Activated CD4-positive, alpha-beta T cell treated with anti-CD3 and anti-CD28 coated beads, Interleukin-2, Interleukin-6, amounts not matched to agents 100 ng/mL and 50 ng/mL, durations not matched to agents 16 hours and 8 hours (primary cell): Measurements from ENCODE around the gene OR10K1.
"Not testable (repeated sequence)": the region's sequence is repeated elsewhere in the genome, so short reads cannot be mapped to it uniquely, and the experiment has no call there.

ENCODE experiments used
- DNase-seq: peaks from one replicate; pipeline ENCODE4 v3.0.0-alpha.2; 2020

The OR10K1 gene, protein sequence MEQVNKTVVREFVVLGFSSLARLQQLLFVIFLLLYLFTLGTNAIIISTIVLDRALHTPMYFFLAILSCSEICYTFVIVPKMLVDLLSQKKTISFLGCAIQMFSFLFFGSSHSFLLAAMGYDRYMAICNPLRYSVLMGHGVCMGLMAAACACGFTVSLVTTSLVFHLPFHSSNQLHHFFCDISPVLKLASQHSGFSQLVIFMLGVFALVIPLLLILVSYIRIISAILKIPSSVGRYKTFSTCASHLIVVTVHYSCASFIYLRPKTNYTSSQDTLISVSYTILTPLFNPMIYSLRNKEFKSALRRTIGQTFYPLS

DNA sequence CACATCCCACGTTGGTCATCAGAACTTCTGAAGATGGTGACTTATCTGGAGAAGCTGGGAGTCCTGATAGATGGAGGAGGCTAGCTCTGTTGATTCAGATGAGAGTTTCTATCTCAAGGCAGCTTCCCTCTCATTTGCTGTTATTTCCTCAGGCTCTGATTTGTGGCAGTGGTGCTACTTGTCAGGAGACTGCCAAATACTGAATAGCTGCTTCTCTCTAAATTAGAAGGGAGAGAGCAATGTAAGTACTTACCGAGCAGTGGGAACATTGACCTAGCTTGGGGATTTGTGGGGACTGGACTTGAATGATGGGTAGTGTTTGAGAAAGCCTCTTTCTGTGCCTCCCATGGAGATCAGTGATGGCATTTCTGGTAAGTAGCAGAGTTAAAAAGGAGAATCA, at the start of gene OR10K1:
TSS of gene OR10K1 (plus strand) at position 301 of the 400 bp plus-strand sequence. CDS start 3,728 bp downstream, outside the sequence.
- no peak for DNase-seq

DNA sequence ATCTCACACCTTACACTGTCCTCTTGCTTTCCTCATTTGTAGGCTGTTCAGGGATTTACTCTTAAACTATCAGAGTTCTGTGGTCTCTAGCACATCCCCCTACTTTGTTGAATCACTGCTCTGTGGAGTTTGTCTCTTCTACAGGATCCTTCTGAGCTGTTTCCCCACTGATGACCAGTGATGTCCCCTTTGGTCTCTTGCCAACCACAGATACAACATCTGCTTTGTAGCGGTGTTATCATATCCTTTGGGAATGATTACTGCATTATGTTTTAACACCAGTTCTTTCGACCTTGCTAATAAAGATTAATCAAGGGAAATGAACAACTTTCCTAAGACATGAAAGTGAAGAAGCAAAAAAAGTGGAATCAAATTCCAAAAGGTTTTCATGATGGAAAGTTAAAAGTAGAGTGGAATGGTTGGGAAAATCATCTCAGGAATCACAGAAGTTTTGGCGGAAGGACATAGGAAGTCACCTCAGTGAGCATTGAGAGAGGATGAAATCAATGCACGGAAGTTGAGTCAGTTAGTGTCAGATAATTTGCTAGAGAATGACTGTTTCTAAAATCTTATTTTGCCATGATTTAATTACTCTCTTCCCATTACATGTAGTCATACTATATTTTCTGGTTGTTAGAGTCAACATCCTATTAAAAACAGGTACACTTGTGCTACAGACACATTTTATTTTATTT, 46.8 kb upstream of the OR10K1 start:
- no peak for DNase-seq

DNA sequence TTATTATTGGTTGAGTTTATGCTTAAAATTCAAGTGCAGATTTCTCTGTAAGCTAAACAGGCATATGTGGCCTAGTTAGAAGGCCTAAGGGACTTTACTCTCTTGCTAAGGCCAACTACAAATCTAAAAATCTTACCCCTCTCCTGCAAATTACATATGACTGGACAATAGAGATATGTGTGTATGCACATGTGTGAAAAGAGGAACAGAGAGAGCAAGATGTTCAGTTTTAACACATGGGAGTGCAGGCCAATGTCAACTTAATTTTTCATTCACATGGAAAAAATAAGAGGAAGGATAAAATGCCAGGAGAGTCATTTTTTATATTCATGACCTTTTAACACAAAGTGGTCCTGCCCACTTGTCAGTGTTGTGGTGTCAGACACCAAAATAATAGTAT, 44.0 kb upstream of the OR10K1 start:
- DNase-seq: no peak

DNA sequence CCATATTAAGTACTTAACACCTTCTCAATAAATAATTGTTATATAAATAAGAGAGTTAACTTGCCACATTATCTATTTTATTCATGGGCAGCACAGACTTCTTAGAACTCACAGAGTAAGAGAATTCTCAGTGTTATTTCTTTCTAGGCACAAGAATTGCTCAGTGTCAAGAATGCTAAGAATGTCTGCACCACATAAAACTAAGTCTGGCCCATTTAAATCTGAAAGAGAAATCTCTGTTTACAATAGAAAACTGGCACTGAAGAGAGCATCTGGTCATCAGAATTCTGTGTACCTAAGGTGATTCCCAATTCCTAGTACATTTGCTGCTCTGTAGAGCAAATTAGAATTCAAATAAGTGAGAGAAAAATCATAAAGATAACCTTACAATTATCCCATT, 39.4 kb upstream of the OR10K1 start:
- no peak for DNase-seq

DNA sequence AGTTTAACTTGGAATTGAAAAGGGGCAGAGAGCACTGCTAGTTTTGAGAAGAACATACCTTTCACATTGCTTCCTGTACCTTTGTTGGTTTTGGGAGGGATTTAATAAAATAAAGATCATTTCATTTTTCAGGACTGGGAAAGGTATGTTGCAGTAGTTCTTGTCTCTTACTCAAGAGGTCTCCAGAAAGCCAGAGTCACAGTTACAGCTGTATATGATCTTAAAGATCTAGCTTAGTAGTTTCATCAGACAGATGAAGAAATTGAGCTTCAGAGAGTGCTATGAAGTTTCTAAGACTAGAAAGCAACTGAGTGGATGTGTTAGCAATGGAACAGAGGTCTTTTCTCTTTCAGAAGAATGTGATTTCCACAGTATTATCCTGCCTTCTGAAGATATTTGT, 36.6 kb upstream of the OR10K1 start:
- DNase-seq: no peak

DNA sequence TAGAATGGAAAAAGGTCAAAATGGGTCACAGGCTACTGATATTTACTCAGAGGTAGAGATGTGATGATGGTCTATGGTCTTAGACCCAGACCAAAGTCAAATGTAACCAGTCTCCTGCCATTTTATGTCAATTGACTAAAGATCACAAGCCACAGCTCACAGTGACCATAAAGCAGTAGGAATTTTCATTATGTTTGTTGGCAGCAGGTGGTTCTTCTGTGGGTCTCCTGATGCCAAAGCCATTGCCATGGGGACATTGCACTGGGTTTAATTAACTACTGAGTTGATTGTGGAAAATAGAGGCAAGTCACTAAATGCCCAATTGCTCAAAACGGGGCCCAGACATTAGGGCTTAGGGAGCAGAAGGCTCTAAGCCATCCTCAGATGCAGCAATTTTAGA, 35.5 kb upstream of the OR10K1 start, which contains the start of gene OR10K2:
TSS of gene OR10K2 (minus strand) at position 101 of the 400 bp plus-strand sequence. CDS start 5,371 bp downstream, outside the sequence.
- no peak for DNase-seq

DNA sequence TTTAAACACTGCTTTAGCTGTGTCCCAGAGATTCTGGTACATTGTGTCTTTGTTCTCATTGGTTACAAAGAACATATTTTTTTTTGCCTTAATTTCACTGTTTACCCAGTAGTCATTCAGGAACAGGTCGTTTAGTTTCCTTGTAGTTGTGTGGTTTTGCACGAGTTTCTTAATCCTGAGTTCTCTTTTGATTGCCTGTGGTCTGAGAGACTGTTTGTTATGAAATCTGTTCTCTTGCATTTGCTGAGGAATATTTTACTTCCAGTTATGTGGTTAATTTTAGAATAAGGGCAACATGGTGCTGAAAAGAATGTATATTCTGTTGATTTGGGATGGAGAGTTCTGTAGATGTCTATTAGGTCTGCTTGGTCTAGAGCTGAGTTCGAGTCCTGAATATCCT, 31.5 kb upstream of the OR10K1 start:
- DNase-seq: not testable (repeated sequence)

DNA sequence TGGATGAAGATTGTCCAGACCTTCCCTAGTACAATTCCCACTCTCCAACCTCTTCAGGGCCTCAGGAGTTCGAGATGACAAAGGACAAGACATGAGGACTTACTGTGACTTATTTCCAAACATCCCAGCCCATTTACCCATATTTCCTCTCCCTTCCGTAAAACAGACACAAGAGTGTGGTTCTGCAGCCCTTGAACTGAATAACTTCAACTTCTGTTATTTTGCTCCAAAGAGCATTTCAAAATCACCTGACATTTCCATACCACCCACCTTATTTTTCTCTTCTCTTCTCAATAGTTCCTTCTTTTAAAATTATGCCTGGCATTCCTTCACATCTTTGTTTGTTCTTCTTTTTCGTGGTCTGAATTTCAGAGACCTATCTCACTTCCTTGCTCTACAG, 26.9 kb upstream of the OR10K1 start:
- DNase-seq: no peak

DNA sequence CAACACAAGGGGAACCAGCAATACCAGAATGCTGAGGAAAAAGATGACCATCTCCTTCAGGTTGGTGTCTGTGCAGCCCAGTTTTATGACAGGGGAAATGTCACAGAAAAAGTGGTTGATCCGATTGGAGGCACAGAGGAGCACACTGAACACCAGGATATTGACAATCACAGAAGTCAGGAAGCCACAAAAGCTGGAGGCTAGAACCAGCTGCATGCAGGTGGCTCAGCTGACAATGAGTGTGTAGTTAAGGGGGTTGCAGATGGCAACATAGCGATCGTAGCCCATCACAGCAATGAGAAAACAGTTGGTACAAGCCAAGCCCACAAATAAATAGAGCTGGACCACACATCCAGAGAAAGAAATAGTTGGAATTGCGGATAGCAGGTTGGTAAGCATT, 16.3 kb upstream of the OR10K1 start:
- DNase-seq: no peak

DNA sequence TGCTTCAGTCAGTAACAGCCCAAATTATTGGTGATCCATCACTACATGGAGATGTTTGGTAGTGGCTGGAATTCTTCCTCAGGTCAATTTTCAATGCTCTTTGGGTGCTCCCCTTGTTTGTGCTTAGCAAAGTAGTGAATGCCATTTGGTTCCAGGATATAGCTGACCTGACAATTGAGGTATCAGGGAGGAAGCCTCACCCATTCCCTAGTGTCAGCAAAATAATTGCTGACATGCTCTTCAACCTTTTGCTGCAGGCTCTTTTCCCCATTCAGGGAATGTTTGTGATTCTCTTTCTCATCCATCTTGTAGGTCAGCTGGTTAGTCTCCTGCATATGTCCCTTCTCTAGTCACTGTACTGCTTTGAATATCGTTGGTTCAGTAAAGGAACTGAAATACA, 7.1 kb upstream of the OR10K1 start:
- no peak for DNase-seq

DNA sequence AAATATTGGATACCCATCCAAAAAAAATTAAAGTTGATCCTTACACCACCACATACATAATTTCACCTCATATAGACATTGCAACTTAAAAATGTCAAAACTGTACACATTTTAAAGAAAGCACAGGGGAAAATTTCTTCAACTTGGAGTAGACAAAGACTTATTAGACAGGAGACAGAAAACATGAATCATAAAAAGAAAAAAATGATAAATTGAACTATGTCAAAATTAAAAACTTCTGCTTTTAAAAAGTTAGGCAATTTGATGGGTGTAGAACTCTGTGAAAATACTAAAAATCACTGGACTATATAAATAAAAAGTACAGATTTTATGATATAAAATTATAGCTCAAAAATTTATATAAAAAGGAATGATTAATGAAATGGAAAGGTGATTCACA, 4.4 kb upstream of the OR10K1 start:
- DNase-seq: no peak

DNA sequence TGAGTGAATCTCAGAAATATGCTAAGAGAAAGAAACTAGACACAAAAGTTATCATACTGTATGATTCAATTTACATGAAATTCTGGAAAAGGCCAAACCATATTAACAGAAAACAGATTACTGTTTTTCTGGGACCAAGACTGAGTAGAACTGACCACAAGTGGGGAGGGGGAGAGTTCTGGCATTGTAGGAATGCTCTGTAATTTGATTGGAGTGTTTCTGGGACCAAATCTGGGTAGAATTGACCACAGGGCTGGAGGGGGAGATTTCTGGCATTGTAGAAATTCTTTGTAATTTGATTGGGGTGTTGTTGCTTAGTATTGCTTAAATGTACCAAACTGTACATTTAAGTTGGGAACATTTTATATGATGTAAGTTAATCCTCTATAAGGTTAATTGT, 3.4 kb upstream of the OR10K1 start:
- no peak for DNase-seq

DNA sequence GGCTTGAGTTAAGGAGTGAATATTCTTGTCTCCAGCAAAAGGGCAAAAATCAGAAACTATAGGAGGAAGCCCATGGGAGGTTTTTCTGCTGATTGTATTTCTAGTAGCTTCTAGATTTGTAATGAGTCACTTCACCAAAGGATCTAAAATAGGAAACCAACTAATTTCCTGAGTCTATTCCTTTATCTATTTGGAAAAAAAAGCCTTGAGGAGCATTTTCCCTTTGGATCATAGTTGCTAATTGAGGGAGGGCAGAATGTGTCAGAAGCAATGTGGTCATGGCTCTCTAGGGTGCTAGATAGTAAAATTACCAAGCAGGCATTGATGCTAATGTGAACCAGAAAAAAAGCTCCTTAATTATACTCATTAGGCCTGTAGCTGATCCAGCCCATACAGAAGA, 10.3 kb downstream of the OR10K1 start, which contains the start of gene OR10R2:
TSS of gene OR10R2 (plus strand) at position 301 of the 400 bp plus-strand sequence. CDS start 106 bp downstream, outside the sequence.
- no peak for DNase-seq

DNA sequence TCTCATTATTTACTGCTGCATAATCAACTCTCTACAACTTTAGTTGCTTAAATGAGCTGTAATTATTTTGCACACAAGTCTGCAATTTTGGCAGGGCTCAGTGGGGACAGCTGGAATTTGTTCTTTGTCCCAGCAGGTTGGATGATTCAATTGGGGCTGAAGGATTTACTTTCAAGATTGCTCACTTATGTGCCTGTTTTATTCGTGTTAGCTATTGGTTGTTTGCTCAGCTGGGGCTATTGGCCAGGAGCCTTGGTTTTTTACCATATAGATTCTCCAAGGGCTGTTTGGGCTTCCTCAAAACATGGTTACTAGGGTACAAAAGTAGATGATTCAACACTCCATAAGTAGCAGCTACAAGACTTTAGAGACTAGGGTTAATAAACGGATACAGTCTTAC, 23.8 kb downstream of the OR10K1 start:
- no peak for DNase-seq

DNA sequence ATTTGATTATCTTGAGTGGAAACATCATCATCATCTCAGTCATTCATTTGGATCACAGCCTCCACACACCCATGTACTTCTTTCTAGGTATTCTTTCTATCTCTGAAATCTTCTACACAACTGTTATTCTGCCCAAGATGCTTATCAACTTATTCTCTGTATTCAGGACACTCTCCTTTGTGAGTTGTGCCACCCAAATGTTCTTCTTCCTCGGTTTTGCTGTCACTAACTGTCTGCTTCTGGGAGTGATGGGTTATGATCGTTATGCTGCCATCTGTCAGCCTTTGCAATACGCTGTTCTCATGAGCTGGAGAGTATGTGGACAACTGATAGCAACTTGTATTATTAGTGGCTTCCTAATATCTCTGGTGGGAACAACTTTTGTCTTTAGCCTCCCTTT, 29.7 kb downstream of the OR10K1 start:
- no peak for DNase-seq

DNA sequence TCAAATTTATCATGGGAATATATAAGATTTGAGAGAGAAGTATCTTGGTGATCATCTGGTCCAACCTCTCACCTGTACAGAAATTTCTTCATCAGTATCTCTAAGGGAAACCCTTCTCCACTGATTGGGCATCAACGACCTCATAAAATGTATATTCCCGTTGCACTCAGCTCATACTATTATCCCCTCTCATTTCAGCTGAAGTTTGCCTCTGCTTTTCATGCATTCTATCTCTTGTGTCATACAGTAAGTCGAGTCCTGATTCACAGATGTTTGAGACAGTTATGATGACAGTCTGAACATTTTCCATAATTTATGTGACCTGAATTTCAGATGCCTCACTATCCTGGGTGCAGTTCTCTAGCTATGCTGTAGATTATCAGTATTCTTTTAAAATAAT, 31.4 kb downstream of the OR10K1 start:
- DNase-seq: no peak

DNA sequence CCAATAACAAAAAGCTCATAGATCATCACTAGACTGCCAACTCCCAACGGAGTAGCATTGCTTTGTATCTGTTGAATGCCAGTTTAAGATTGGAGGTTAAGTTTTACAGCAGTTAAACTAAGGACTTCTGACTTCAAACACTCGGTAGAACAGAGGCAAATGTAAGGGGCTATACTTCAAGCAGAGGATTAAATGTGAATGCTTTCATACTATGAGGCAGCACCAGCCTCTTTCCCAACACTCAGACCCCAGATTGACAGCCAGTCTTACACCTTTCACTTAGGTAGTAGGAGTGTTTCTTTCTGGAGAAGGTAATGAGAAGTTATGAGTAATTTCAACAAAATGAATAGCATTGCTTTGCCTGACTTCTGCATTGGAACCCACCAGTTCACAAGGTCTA, 33.2 kb downstream of the OR10K1 start:
- no peak for DNase-seq

DNA sequence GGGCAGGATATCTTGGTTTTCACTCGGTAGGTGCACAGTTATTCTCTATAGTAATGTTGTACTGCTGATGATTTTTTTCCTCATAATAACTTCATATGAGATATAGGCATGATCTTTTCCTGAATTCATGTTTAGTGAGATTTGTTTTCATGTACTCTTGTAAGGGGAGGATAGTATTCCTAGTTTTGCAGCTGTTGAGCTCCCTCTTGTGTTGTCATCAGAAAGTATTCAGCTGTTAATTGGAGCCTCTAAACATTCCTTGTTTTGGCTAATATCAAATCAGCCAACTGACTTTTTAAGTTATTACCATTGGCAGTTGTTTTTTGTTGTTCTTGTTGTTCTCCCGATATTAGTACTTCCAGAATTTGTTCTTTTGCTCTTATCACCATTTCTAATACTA, 34.7 kb downstream of the OR10K1 start:
- no peak for DNase-seq

DNA sequence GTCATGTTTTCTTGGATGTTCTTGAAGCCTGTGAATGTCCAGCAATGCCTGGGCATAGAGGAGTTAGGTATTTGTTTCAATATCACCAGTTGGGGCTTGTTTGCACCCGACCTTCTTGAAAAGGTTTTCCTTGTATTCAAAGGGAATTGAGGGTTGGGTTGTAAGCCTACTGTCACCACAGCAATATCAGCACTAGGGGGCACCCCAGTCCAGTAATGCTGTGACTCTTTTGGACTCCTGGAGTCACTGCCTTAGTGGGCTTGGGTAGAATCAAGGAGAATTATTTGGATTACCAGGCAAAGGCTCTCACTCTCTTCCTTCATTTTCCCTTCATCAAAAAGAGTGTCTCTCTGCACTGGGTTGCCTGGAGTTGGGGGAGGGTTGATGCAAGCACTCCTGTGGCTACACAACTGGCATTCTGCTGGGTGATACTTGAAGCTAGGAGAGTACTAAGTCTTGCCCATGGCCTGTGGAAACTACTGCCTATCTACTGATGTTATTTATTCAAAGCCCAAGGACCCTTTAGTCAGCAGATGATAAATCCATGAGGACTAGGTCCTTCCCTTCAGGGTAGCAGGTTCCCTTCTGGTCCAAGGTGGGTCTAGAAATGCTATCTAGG, 44.8 kb downstream of the OR10K1 start:
- peak; percentile 54 for DNase-seq

DNA sequence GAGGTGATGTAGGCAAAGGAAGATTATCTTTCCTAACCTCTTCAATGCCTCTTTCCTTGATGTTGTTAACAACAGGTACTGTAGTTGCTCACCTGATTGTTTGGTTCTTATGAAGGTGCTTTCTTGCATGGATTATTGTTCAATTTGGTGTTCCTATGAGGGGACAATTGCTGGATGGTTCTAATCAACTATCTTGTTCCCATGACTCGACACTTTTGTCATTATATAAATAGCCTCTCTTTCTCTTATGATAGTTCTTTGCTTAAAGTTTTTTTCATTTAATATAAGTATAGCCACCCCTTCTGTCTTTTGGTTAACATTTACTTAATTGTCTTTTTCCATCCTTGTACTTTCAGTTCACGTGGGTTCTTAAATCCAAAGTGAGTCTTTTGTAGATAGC, 45.9 kb downstream of the OR10K1 start:
- DNase-seq: no peak

DNA sequence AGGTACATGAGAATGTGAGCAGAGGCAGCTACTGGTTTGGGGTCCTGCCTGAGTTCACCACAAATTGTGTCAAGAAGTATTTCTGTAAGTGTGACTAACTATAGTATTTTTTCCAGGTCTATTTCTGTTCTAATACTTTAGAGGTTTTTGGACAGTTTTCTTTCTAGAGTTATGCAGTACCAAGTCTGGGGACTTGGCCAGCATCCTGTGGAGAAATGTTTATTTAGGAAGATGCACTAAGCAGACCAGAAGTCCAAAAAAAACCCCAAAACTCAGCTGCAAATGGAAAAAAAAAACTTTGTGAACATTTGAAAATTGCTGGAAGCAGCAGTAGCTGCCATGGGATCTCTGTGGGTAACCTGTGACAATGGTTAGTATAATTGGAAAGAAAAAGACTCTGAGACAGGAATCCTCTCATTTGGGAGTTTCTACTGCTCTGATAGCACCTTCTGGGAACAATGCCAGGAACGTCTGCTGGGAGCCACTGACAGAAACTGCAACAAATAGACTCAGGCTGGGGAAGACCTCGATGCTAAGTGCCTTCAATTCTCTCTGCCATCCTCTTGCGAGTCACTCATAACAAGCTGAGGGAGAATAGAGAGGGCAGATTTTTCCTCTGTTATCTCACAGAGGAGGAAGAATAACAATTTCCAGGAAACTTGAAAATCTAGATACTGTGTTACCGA, 48.0 kb downstream of the OR10K1 start:
- no peak for DNase-seq

DNA sequence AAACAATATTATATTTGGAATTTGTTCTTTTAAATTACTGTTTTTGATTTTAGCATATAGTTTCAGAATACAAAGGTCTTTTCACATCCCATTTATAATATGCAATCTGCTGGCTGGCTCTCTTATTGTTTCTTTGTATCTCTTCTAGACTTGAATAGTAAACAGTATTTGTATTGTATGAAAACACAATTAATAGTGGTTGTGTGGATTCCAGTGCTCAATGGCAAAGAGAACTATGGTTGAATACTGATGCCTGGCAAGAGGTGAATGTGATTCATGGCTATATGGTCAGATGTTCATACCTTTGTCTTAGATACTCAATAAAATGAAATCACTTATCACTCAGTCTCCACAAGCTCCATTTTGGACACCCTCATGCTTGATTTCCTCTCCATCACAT, 55.3 kb downstream of the OR10K1 start:
- DNase-seq: no peak
